Stimulated activated CD8-positive, alpha-beta memory T cell treated with anti-CD3 and anti-CD28 coated beads, Interleukin-2, amount 100 ng/mL, for 48 hours (primary cell): ENCODE measurements around the gene SYT2.
"Not testable (repeated sequence)": the region's sequence is repeated elsewhere in the genome, so short reads cannot be mapped to it uniquely, and the experiment has no call there.

Experiments
- DNase-seq, 2 donors: peaks; one replicate each; pipeline ENCODE4 v3.0.0-alpha.2; 2020; ENCODE audit warnings: low read depth in 2 of 2

Gene SYT2

GRCh38 chr1:202624088-202624780, 86.0 kb downstream of the SYT2 start:
- no peak for DNase-seq

DNA sequence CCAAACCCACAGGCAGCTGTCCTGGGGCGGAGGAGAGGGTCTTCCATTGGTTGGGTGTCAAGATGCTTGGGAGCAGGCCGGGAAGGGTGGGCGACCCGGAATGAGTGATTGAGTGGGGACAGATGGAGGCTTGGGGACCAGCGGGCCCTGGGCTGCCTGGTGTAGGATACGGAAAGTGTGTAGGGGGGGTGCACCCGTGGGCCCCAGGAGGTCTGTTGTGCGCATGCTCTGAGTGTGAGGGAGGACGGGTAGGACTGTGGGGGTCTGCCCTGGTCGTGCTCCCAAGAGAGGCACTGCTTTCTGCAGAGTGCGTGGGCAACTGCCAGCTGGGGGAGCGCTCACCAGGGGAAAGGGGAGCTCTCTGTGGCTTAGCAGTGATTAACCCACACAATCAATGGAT, 86.8 kb downstream of the SYT2 start:
- DNase-seq: not testable (repeated sequence)

DNA sequence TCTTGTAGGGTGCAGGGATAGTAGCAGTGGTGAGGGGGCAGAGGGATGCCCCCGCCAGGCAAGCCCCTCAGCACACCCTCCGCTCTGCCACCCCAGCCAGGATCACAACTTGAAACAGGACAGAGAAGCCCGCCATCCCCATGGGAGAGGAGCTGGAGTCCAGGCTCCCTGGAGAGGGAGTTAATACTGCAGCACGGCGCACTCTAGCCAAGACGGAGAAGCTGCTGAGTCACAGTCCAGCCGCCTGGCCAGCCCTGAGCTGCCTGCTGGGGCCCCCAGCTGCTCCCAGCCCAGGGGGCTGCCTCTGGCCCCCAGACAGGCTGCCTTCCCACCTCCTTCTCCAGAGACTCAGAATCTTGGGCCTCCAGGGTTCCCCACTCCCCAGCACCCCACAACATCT, 87.2 kb downstream of the SYT2 start:
- DNase-seq: no peak

DNA sequence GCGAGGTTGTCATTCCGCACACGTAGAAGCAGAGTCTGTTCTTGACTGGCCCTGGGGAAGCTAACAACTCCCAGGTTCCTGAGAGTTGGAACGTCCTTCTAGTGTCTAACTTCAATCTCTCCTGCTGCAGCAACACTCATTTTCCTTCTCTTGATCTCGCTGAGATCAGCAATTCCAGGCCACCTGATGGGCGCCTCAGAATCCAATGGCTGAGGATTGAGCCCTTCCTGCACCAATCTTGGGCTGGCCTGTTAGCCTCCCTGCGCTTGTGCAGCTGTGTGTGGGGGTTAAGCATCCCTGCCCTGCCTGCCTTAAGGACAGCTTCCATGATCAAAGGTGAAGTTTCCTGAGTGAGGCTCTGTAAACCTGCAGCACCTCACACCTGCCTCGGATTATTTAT, 87.9 kb downstream of the SYT2 start:
- DNase-seq: no peak

DNA sequence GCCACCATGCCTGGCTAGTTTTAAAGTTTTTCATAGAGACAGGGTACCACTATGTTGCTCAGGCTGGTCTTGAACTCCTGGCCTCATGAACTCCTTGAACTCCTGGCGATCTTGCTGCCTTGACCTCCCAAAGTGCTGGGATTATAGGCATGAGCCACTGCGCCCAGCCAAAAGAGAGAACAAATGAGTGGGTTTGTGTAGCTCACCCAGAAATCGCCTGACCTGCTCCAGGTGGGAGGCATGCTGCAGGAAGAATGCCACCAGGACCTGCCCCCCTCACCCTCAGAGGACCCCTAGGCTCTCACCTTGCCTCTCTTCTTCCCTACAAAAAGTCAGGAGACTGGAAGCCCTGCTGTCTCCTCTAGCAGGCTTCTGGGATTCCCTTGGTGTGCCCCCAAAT, 88.8 kb downstream of the SYT2 start:
- no peak for DNase-seq

- DNase-seq: not testable (repeated sequence)
These were observed 90.2 kb downstream of the SYT2 start for GRCh38 chr1:202620036-202620435.

DNA sequence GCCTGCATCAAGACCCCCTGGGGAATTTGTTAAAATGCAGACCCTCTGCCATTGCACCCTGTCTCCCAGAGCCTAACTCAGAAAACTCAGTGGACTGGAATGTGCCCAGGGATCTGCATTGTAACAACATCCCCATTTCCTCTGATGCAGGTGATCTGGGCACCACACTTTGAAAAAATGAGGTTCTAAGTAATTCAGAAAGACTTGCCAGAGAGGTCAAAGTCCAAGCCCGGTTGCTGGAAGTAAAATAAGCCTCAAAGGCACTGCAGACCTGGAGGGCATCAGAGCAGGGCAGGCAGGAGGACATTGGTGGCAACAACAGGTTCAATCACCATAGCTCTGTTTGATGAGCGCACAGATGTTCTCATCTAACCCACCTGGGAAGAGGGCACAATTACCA, 90.7 kb downstream of the SYT2 start:
- no peak for DNase-seq

- not testable (repeated sequence) for DNase-seq
These were observed 91.2 kb downstream of the SYT2 start for GRCh38 chr1:202619012-202619411.

DNA sequence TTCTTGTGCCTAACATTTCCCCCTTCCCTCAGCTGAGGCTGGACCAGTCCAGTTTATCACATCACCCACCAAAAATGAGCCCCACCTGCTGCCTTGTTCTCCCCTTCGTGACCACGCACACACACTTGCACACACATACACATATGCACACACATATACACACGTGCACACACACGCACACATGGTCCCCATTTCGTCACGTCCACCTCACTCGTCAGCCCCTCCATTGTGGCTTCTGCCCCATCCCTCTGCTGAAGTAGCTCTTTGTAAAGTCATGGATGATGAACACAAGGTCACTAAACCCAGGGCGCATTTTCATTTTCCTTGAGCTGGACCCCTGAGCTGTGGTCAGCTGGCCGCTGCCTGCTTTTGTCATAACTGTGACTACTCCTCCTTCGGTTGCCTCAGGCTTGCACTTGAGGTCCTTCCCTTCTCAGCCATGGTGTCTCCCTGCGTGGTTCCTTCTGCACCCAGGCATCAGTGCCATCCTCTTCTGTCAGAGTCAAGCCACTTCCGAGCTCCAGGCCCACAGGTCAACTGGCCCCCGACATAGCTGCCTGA, 93.8 kb downstream of the SYT2 start:
- no peak for DNase-seq

- no peak for DNase-seq
These were observed 94.5 kb downstream of the SYT2 start for GRCh38 chr1:202615501-202616354.

DNA sequence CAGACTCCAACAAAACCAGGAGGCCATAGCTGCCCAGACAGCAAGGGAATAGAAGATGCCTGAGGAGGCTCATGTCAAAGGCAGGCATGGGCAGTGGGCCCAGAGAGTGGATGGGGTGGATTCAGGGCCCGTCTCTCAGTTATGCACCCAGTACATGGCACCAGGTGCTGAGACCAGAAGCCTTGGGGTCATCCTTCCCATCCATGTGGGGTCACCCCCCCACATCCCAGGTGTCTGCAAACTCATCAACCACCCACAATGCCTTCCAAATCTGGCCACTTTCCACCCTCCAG, 95.1 kb downstream of the SYT2 start:
- DNase-seq: not testable (repeated sequence)

DNA sequence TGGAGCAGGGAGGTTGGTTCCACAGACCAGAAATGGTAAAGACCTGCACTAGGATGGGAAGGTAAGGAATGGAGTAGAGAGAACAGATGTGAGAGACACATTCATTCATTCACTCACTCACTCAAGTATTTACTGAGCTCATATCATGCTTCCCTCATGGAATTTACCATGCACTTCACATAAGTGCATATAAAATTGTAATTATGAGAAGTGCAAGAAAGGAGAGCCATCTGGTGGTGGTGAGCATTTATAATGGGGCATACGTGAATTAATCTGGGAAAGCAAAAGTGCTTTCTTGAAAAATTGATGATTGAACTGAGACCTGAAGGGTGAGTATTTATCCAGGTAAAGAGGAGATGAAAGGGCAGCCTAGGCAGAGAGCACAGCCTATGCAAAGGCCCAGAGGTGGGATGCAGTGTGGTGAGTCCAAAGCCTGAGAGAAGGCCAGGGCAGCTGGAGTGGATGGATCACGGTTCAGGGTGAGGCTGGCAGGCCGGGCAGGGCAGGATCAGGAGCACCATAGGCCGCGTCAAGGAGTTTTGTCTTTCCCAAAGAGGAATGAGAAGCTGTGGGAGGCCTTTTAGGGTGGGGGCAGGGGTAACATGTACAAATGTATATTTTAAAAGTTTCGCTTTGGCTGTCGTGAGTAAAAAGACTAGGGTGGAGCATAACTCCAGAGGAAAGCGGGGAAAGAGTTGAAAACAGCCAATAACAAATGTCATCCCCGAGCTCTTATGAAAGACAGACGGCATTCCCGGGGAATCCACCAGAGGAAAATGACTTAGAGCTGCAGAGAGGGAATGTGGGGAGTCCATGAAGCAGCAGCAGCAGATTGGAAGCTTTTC, 95.7 kb downstream of the SYT2 start:
- DNase-seq: not testable (repeated sequence)

- no peak for DNase-seq
These were observed 96.7 kb downstream of the SYT2 start for GRCh38 chr1:202613571-202613970.

DNA sequence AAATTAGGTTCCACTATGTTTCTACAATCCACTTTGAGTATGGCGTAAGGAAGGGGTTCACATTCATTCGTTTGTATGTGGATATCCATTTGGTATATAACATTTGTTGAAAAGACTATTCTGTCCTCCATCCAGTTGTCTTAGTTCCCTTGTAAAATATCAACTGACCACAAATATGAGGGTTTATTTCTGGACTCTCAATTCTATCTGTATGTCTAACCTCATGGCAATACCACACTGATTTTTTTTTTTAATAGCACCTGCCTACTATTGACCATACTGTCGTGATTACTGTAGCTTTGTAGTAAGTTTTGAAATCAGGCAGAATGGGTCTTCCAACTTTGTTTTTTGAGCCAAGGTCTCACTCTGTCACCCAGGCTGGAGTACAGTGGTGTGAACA, 98.2 kb downstream of the SYT2 start:
- not testable (repeated sequence) for DNase-seq

GRCh38 chr1:202605515-202605914, 104.7 kb downstream of the SYT2 start:
- no peak for DNase-seq

GRCh38 chr1:202603435-202603834, 106.8 kb downstream of the SYT2 start:
- no peak for DNase-seq

- DNase-seq: no peak
These were observed 109.7 kb downstream of the SYT2 start for GRCh38 chr1:202600432-202601041.

DNA sequence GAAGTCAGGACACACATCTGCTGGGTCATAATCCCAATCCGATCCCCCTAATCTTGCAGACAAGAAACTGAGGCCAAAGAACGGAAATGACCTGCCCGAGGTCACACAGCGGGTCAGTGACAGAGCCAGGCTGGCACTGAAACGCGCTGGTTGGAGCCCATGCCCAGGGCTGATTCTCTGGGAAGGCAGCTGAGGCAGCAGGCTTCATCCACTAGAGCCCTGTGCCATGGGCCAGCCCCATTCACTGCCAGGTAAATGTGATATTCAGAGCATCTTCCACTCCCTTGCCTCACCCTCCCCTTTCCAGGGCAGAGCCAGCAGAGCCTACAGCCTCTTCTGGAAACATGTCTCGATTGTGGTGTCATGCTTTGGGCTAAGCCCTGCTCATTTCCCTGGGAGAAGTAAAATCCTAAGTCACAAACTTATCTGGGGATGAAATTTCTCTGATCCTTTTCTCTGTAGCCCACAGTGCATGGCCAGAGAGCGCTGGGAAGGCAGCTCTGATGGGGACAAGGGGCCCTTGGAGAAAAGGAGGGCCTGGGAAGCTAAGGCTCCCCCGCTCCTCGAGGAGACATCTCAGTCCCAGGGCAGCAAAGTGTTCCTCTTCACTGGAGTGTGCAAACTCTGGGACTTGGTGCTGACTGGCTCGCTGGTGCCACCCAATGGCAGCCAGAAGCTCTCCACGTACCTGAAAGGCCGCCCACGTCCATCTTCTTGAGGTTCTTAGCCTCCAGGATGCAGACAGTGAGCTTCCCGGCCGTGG, 110.4 kb downstream of the SYT2 start:
- peak in 1 of 2 donors; percentile 15 for DNase-seq

DNA sequence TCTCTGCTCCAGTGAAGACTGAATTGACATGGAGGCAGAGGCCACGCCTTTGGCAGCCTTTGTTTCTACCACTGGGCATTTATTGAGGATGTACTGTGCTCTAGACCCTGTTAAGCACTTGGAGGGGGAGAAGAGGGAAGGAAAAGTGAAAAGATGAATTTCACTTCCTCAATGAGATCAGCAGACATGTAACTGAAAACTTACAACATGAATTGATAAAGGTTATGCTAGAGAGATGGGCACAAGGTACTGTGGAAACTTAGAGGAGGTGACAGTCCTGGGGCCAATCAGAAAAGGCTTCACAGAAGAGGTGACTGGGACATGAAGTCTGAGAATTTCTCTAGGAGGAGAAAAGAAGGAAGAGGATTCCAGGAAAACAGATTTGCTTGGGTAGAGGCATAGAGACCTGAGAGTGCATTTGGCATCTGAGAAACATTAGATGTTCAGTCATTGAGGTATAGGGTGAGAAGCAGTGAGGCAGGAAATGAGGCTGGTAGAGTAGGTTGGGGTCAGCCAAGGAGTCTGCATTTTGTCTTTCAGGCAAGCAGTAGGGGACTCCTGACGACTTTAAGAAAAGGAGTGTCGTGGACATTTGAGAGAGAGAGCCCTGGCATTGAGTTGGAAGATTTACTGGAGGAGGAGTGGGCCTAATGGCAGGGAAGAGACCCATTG, 113.0 kb downstream of the SYT2 start:
- DNase-seq: no peak

- no peak for DNase-seq
These were observed 113.6 kb downstream of the SYT2 start for GRCh38 chr1:202596638-202597037.
